Measurements from ENCODE around the gene TLCD3B.

DNA sequence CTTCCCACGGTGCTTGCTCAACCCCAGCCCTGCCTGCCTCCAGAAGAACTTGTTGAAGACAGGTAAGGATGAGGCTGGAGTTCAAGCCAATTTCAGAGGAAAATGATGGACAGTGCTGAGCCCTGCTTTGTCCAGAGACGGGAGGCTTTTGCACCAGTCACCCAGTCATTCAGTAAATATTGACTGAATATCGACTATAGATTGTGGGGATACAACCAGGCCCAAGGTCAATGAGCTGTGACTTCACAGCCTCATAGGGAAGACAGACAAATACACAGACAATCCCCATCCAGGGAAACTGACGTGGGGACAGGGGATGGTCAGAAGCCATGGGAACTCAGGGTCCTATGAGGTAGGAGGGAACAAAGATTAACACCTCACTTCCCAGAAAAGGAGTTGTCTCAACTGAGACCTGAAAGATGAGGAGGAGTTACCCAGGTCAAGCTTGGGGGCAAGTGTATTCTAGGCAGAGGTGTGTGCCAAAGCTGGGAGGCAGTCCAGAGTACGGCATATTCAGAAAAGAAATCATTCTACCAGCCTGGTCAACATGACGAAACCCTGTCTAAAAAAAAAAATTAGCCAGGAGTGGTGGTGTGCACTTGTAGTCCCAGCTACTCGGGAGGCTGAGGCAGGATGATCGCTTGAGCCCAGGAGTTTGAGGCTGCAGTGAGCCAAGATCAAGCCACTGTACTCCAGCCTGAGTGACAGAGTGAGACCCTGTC lies 14.4 kb downstream of the TLCD3B start:
- TF ChIP-seq EZH2phosphoT487 (IDR thresholded peaks at IDR 0.05; ENCODE audit: insufficient read depth, low read depth): no peak
- no peak for TF ChIP-seq EZH2 (IDR thresholded peaks at IDR 0.05; ENCODE audit: insufficient read depth, poor library complexity, severe bottlenecking)

Data from GM23248 (cell line).